HG02973 (cell line): ENCODE results near the gene POLD1.
A peak's percentile ranks its signal among the peaks of the same experiment; 100 is the strongest.
"Not testable (repeated sequence)": the region's sequence is repeated elsewhere in the genome, so short reads cannot be mapped to it uniquely, and the experiment has no call there.

Experiments used
- ATAC-seq: cut with Tn5 transposase; IDR thresholded peaks from one replicate; pipeline ENCODE4 v1.9.1; 2021; ENCODE audit warnings: moderate library complexity; ENCODE audit not compliant: unreplicated experiment

Gene POLD1

GRCh38 chr19:50383852-50384684, at the start of gene POLD1:
Gene POLD1 (plus strand): TSS chr19:50384347. CDS start chr19:50398852, 14,505 bp downstream.
- ATAC-seq = peak; percentile 70

GRCh38 chr19:50334741-50335421, 49.3 kb upstream of the POLD1 start:
- no peak for ATAC-seq

GRCh38 chr19:50337031-50337430, 47.1 kb upstream of the POLD1 start:
- ATAC-seq = not testable (repeated sequence)

GRCh38 chr19:50340331-50340730, 43.8 kb upstream of the POLD1 start:
- ATAC-seq = no peak

- ATAC-seq = peak; percentile 55
Measured at GRCh38 chr19:50341091-50341564, 43.0 kb upstream of the POLD1 start.

- ATAC-seq = no peak
Measured at GRCh38 chr19:50344661-50345318, 39.4 kb upstream of the POLD1 start.

GRCh38 chr19:50347089-50347581, 37.0 kb upstream of the POLD1 start:
- not testable (repeated sequence) for ATAC-seq

GRCh38 chr19:50349277-50350057, 34.7 kb upstream of the POLD1 start:
- ATAC-seq = no peak

GRCh38 chr19:50352242-50352641, 31.9 kb upstream of the POLD1 start:
- ATAC-seq = no peak

- not testable (repeated sequence) for ATAC-seq
Measured at GRCh38 chr19:50353487-50353880, 30.7 kb upstream of the POLD1 start.

GRCh38 chr19:50356691-50357177, 27.4 kb upstream of the POLD1 start:
- no peak for ATAC-seq

- peak; percentile 41 for ATAC-seq
Measured at GRCh38 chr19:50357178-50358100, 26.7 kb upstream of the POLD1 start.

GRCh38 chr19:50358483-50359327, 25.4 kb upstream of the POLD1 start:
- no peak for ATAC-seq

GRCh38 chr19:50359328-50359818, 24.8 kb upstream of the POLD1 start:
- no peak for ATAC-seq

- no peak for ATAC-seq
Measured at GRCh38 chr19:50361290-50362029, 22.7 kb upstream of the POLD1 start.

- no peak for ATAC-seq
Measured at GRCh38 chr19:50362030-50362412, 22.1 kb upstream of the POLD1 start.

GRCh38 chr19:50362656-50363424, 21.3 kb upstream of the POLD1 start:
- ATAC-seq = no peak
